NCI-H510A treated with DMSO at 0.1 percent for 48 hours (cell line): ENCODE results near the gene SURF2.

Source experiments
- DNase-seq: peaks from one replicate; lab custom pipeline; 2025; lab: John Stamatoyannopoulos, UW

SURF2 gene

GRCh38 chr9:133354766-133355165, 1.6 kb upstream of the SURF2 start:
- no peak for DNase-seq

GRCh38 chr9:133355881-133356357, 431 bp upstream of the SURF2 start:
- DNase-seq, result no peak

GRCh38 chr9:133357656-133358055, 1.3 kb downstream of the SURF2 start:
- no peak for DNase-seq

- DNase-seq, result no peak
Observed at GRCh38 chr9:133359399-133360175, 3.2 kb downstream of the SURF2 start.

DNA sequence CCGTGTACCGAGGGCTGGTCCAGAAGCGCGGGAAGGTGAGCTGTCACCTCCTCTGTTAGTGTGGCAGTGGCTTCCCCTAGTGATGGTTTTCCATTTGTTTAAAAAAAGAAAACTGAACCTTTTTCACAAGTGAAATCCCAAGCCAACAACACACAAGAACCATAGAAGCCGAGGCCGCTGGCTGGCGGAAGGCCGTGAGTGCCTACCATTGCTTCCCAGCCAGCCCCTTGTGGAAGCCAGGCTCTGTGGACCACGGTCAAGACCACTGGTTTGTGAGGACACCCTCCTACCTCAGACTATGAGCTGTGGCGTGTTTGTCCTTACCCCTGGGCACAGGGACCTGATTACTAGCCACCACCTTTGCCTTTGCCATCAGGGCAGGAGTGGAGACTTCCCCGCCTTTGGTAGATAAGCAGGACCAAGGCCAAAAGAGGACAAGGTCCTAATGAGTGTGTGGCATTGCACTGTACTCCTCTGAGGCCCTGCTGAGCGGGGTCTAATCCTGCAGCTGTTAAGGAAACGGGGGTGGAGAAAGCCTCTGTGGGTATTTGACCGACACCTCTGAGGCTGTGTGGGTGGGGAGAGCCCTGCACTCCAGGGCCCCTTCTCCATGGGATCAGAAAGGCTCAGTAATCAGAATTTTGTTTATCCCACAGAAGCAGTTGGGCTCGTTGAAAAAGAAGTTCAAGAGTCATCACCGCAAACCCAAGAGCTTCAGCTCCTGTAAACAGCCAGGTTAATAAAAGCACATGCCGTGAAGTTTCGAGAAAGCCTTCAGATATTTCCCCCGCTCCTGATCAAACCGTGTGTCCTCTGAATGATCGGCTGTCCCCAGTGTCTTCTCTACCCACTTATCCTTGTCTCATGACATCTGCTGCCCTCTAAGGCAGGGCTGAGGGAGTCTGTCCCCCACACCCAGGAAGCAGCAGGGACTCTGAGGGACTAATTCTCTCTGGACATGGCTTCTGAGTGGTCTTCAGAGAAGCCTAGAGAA, 4.3 kb downstream of the SURF2 start:
- DNase-seq, result no peak

DNA sequence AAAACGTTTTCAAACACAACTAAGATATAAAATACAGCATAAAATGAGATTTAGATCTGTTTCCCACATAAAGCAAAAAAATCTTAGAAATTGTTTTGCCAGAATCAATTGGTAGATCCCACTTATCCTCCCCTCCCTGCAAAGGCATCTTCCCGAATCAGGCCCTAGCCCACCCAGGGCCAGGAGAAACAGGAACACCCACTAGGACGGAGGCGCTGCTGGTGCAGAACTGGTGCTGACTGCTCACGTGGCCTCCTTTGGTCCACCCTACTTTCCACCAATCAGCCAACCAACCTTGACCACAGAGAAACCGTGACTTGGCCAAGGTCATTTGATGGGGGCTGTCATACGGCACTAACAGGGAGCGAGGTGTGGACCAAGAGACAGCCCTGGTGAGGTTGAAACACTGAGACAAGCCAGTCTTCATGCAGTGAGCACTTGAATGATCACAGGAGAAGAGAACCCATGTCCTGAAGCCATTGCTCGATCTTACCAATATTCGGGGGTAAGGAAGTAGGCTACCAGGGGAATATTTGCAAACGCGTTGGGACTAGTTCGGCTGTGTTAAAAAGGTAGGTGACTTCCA, 5.2 kb downstream of the SURF2 start:
- DNase-seq, result no peak

DNA sequence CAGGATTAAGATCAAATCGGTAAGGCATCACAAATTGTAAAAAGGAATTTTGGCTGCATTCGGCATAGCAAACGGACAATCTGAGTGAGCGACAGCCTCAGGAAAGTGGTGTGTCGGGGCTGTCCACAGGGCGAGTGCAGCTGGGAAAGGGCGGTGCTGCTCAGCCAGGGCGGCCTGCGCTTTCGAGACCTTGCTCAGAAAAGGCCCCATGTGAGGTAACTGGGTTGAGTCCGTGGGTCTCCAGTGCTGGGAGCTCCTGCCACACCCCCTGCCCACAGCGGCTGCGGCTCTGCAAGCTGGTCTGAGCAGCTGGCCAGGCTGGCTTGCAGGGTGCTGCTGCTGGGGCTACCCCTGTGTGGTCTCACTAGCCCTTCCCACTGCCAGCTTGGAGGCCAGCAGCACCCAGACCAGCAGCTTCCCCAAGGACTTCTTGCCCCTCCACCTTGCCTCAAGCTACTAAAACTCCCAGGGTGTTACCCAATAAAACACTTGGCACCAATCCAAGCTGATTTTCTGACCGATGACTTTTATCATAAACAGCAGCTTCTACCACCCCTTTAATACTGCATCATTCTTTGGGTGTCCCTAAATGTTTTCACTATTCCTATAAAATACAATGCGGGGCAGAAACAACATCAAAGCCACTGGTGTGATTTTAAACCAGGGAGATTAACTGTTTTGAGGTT, 6.2 kb downstream of the SURF2 start:
- no peak for DNase-seq

DNA sequence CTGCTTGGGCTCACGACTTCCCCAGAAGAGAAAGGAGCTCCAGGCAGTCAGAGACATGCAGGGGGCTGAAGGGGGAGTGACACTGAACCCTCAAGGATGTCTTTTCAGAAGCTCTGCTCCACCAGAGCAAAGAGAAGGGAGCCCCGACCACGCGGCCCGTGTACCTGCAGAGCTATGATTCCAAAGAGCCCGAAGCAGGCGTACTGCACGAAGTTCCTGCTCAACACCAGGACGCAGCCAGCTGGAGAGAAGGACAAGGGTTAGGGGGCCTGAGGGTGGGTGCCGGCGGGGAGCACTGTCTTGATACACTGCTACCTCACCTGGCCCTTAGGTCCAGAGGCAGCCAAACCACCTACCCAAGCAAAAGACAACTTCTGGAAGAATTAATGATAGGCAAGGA, 10.1 kb downstream of the SURF2 start:
- DNase-seq, result no peak

GRCh38 chr9:133367221-133367620, 10.9 kb downstream of the SURF2 start:
- no peak for DNase-seq

GRCh38 chr9:133367778-133368177, 11.4 kb downstream of the SURF2 start:
- no peak for DNase-seq

DNA sequence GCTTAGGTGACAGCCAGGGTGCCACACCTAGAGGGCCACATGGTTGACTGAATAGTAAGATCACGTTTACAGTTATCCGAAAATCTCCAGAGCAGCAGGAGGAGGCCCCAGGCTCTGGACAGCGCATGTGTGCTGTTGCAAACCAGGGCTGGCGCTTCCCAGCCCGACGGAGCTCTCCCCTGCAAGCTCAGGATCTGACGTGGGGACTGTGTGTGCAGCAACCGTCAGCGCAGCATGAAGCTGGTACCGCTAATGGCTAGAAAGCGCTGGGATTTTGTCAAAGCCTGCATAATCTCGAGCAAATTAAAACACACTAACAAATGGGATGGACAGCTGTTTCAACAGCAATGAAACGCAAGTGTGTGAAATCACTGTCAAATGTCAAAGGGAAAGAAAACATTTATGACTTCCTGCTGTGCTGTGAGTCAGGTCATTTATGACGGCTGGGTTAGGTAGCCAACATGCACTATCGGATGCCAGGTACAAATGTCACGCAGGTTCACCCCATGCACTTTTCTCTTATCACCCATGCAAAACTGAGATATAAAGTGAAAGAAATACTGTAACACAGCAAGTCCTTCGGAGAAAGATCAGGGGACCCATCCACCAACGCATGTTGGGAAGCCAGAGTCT, 12.0 kb downstream of the SURF2 start:
- DNase-seq, result no peak

GRCh38 chr9:133369422-133369821, 13.1 kb downstream of the SURF2 start:
- DNase-seq, result no peak

GRCh38 chr9:133369933-133370332, 13.6 kb downstream of the SURF2 start:
- DNase-seq, result no peak

GRCh38 chr9:133370685-133371084, 14.3 kb downstream of the SURF2 start:
- no peak for DNase-seq

- no peak for DNase-seq
Observed at GRCh38 chr9:133371261-133371711, 14.9 kb downstream of the SURF2 start.

GRCh38 chr9:133372144-133372543, 15.8 kb downstream of the SURF2 start:
- DNase-seq, result no peak

DNA sequence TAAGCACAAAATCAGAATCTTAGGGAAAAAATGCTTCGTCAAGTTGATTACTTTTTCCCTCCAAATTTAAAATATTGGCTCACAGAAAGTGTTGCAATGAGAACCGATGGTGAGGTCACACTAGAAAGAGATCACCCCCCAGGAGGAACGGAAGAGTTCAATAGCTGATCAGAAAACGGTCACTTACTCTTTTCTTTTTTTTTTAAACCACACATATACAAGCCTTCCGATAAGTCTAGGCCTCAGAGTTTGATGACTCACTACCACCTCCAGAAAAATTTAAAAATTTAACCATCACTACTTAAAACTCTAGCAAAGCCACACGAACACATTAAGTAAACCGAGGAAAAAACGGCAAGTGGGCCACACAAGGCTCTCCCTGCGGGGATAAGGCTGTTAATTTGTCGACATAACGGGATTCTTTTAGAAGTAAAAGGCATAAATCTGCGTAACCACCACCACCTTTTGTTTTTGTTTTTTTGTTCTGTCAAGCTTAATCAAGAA, 18.3 kb downstream of the SURF2 start:
- DNase-seq, result no peak

DNA sequence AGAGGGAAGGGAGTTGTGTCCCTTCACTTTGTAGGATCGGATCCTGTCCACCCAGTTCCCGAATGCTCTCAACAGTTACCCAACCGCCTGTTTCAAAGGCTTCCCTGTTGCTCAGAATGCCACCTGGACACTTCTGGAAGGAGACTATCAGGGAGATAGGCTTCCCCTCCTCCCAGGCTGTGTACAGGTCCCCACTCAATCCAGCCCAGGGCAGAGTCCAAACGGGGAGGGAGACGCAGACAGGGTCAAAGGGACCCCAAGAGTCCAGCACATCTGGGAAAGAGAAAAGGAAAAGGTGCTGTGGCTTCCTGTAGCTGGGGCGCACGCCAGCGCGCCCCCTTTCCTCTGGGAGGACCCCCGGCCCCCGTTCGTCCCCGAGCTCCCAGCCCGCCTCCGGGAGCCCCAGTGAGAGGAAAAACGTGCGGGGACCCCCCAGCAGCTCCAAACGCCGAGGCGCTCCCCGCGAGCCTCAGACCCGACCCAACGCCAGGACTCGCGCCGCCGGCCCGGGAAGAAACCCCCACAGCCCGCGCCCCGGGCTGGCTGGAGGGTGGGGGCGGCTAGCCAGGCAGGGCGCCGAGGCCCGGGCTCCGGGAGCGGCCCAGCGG, 18.9 kb downstream of the SURF2 start:
- no peak for DNase-seq

- DNase-seq, result peak; percentile 92
Observed at GRCh38 chr9:133375724-133376654, 19.6 kb downstream of the SURF2 start, which contains the start of the genes STKLD1 and SURF4. Gene STKLD1 (plus strand): TSS chr9:133376366. CDS start chr9:133376474, 108 bp downstream. Gene SURF4 (minus strand): TSS chr9:133376060. CDS start chr9:133375969, 91 bp downstream.
